GM21447 (cell line): ENCODE data around the gene RNF181.
"Not testable (repeated sequence)": the region's sequence is repeated elsewhere in the genome, so short reads cannot be mapped to it uniquely, and the experiment has no call there.

ENCODE experiments used
- ATAC-seq: cut with Tn5 transposase; IDR thresholded peaks from one replicate; pipeline ENCODE4 v1.9.1; 2021; ENCODE audit not compliant: unreplicated experiment

Gene RNF181

DNA sequence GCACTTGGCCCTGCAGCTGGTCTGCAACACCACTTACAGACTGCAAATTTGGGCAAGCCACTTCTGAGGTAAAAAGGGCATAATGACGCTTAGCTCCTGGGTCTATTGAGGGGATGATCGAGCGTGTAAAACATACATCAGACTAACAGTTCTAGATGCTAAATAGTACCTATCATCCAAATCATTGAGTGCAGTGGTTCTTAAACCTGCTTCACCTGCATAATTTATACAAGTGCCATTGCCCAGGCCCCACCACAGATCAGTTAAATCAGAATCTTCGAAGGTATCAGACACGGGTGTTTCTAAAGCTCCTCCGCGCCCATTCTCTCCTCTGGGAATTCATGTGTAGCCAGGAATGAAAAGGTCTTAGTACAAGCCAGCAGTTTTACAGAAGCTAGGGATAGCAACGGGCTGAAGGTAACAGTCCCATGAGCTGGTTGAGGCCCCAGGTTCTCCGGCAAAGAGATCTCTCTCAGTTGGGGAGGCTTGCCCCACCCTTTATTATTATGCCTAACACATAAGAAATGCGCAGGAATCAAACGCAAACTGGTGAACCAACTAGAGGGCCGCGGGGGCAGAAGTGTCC lies 737 bp upstream of the RNF181 start:
- no peak for ATAC-seq

GRCh38 chr2:85596026-85596333 lies 435 bp downstream of the RNF181 start:
- ATAC-seq = no peak

- ATAC-seq = no peak
Measured at GRCh38 chr2:85596486-85597143, 1.1 kb downstream of the RNF181 start.

- no peak for ATAC-seq
Measured at GRCh38 chr2:85597241-85597640, 1.7 kb downstream of the RNF181 start.

DNA sequence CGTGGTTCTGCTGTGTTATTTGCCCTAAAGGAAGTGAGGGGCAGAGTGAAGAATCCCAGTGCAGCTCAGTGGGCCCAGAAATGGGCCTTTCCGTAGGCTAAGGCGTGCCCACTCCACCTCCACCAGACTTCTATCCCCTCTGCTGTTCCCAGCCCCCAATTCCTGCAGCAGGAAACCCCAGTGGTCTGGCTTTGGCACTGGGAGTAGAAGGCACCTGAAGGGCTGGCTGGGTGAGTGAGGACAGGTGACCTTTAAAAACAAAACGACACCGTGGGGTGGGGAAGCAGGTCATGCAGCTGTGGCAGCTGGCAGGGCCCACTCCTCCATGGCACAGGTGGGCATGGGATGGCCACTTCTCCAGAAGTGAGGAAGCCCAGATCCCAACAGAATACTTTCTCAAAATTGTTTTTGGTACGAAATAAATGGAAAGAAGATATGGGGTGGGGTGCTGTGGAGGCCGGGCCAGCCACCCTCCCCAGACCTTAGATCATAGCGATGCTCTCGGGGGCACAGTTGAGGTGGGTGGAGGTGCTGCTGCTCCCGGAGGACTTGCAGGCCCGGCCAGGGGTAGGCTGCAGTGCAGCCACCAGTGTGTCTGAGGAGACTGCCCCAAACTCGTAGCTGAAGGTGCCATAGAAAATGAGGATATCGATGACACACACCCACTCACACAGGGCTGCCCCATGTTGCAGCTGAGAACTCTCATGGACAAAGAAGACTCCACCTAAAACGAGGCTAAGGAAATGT lies 3.2 kb downstream of the RNF181 start:
- no peak for ATAC-seq

DNA sequence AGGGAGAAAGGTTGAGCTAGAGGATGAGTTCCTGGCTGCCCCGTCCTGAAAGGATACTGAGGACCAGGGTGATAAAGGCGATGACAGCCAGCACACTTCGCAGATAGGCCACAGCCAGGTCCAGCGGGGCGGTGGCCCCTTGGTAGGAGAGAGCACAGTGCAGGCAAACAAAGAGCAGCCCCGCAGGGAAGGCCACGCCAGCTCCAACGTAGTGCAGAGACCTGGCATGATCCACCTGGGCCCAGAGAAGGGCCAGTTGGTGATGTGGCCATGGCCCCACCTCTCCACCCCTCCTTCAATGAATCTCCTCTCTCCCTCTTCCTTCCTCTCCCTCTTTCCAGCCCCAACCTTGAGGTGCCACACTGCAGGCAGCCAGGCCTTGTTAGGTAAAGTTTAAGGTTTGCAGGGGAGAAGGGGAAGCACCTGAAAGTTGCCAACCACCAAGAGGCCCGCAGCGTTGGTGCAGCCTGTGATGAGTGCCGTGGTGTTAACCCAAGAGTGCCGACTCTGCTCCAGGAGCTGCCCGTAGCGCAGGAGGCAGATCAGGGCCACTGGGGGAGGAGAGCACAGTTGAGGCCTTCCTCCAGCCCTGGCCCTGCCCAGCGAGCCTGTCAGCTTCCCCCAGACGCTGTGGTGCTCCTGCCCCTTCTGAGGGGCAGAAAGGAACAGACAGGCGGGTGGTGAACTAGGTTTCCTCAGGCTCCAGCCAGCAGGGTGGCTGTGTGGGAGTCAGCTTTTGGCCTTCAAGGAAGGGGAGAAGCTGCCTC lies 4.1 kb downstream of the RNF181 start:
- ATAC-seq = no peak

DNA sequence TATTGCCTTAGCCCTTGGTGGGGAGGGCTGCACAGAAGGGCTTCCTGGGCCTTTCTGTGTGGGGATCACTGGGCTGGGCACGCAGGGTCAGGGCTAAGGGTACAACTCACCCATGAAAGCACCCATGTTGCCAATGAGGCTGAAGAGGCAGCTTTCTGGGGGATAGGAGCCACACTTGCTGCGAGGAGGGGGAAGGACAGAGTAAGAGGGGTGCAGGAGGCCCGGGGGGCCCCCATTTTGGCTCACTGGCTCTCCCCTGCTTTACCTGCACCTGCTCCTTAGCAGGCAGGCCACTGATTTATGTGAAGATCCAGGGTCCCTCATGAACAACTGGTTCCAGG lies 4.7 kb downstream of the RNF181 start:
- ATAC-seq = no peak

GRCh38 chr2:85600951-85601770 lies 5.6 kb downstream of the RNF181 start:
- no peak for ATAC-seq

GRCh38 chr2:85601771-85602475 lies 6.4 kb downstream of the RNF181 start:
- peak; percentile 40 for ATAC-seq

GRCh38 chr2:85602476-85603234 lies 7.1 kb downstream of the RNF181 start, which contains the start of gene TMEM150A:
Gene TMEM150A (minus strand): TSS chr2:85602698. CDS start chr2:85601948, 750 bp downstream.
- ATAC-seq = peak; percentile 94

GRCh38 chr2:85604133-85604444 lies 8.5 kb downstream of the RNF181 start:
- ATAC-seq = not testable (repeated sequence)

DNA sequence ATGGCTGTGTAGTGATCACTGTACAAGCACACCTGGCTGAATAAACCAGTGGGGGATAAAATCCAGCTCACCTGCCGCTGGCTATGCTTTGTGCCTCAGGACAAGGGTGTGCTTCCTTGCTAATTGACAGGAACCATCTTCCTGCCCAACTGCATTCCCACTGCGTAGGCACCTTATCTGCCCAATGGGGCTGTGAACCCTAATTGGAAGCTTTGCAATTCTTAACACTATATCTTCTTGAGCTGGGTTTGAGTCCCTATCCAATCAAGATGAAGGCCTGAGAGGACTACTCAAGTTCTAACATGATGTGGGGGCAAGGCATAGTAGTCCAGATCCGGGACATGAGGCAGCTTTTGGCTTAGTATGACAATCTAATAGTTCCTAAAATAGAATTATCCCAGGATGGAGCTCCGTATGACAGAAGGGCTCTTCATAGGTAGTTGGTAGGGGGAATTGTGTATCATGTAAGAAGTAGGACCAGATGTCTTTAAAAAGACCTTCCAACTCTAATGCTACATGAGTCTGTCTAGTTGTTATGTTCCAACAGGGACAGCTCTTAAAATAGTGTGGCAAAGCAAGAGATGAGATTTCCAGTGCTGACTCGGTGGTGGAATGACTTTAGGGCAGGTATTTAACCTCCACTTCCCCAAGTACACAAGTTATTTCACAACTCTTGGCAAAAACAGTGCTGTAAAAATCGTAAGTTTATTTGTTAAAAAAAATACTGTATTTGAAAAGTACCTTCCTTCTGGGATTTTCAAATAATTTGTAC lies 9.2 kb downstream of the RNF181 start:
- ATAC-seq = no peak

DNA sequence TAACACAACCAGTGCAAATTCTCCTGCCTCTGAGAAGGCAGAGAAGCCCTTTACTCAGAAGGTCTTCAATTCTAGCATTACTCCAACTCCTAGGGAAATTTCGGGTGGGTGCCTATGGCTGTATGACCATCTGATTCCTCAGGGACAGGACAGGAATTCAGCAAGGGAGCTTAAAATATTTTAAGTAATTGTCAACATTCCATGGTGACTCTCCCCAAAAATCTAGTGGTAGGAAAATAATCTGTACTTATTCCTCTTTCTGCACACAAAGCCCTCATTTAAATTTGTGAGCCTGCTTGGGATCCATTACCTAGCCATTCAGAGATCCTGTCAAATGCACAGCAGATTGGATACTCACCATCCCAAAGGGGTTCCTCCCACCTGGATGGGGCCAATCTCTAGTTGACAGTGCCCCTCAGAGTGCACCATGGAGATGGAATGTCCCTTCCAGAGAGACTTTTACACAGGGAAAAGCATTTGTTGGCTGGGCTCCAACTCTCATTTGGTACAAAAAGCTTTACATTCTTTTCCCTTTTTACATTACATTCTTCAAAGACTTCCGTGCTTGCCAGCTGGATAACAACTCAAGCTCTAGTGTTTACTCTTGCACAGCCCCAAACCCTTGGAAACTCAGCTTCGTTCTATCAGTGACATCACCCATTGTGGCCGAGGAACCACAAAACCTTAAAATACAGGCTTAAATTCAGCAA lies 10.0 kb downstream of the RNF181 start:
- no peak for ATAC-seq

DNA sequence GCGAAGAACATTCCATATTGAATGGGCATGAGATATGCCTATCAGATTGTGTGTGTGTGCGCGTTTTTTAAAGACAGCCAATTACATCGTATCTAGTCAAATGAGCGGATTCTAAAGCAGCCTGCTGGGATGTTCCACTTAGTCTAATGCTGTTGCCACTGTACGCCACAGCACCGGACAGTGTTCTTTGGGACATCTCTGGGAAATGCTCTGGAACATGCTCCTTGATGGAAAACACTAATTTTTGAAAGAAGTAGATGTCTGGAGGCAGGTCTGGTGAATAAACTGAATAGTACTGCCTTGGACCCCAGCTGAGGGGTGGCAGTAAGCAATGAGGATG lies 10.5 kb downstream of the RNF181 start:
- no peak for ATAC-seq

- ATAC-seq = no peak
Measured at GRCh38 chr2:85607268-85608215, 12.0 kb downstream of the RNF181 start.

- ATAC-seq = peak; percentile 17
Measured at GRCh38 chr2:85611217-85611704, 15.7 kb downstream of the RNF181 start.
